GM12892 (cell line): ENCODE data around the gene AKAP12.

Source experiments
- POLR2A ChIP-seq: IDR thresholded peaks from 2 replicates; pipeline ENCODE4 v1.6.1; 2011; ENCODE audit warnings: low read depth, low read length, control low read depth
- POLR2AphosphoS5 ChIP-seq: IDR thresholded peaks from 2 replicates; pipeline ENCODE4 v1.6.1; 2011; ENCODE audit warnings: low read depth, low read length, control low read depth
- TAF1 ChIP-seq: IDR thresholded peaks from 2 replicates; pipeline ENCODE4 v1.6.1; 2011; ENCODE audit warnings: low read depth, mild to moderate bottlenecking, control low read depth, low read length, borderline replicate concordance

GRCh38 chr6:151358475-151358874 lies 118.7 kb downstream of the AKAP12 start:
- TF ChIP-seq TAF1: no peak
- no peak for TF ChIP-seq POLR2AphosphoS5
- TF ChIP-seq POLR2A: no peak
